ENCODE data around the gene RPP21.

Gene RPP21

DNA sequence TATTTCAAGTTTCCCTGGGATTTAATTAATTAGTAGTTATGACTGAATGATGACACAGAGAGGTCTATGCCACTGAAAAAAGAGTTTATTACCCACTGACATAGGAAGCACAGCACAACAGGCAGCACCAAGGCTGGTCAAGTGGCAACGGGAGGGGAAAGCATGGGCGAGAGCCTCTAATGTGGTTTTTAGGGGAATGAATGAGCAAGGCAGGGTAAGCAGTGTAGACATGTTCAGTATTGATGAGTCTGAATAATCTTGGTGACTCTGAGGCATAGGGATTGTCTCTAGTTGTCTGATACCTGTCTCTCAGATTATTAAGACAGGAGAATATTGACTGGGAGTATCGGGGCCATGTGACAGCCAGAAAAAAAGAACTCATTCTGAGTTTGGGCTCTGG, 46.3 kb downstream of the RPP21 start:
- no peak for DNase-seq

DNA sequence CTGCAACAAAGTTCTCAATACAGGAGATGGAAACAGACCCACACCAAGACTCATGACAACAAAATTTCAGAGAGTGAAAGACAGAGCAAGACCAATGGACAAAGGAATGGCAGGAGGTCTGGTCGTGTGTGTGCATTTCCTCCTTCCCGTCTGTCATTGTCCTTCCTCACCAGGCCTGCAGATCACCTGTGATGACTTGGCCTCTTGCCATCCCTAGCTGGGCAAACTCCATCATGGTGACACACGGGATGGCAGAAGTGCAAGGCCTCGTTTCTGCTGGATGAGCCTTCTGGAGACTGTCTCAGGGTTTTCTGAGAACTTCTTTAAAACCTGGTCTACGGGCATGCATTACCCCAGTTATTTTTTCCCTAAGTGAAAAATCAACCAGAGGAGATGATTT, 49.2 kb downstream of the RPP21 start:
- DNase-seq, result no peak

Measured in NCI-H187 treated with DMSO at 0.1 percent for 48 hours (cell line).